GM10248 (cell line): ENCODE results near the gene CAMK2B.

ENCODE experiments used
- CTCF ChIA-PET: fragments of 300-600 bp; sonication (Branson Sonifier 250); formaldehyde crosslinking; extraction: SDS; loops from one replicate; lab custom pipeline; 2021; ENCODE audit warnings: antibody characterized with exemption; lab: Yijun Ruan, JAX
- POLR2A ChIA-PET: fragments of 350-650 bp; sonication (Branson Sonifier 250); formaldehyde crosslinking; extraction: SDS; loops from one replicate; lab custom pipeline; 2020; ENCODE audit warnings: antibody characterized with exemption; lab: Yijun Ruan, JAX
- DNase-seq: peaks from one replicate; pipeline ENCODE4 v3.0.0; 2012; ENCODE audit errors: extremely low spot score
- CTCF ChIP-seq: IDR thresholded peaks from 2 replicates; pipeline ENCODE4 v1.5.1; 2012; ENCODE audit warnings: mild to moderate bottlenecking, low read depth; ENCODE audit errors: extremely low read depth, missing control alignments, control extremely low read depth

Gene CAMK2B

GRCh38 chr7:44239361-44239760 is 86.0 kb downstream of the CAMK2B start:
- no peak for TF ChIP-seq CTCF
- CTCF ChIA-PET = interaction anchor here (1.0 to 1.6 kb wide), 2 partner anchors 37 to 342 kb away, joined by 3 to 7 read pairs; no protein-coding TSS in a partner anchor
- DNase-seq = no peak
- POLR2A ChIA-PET = no interaction called here

GRCh38 chr7:44238116-44238695 is 87.2 kb downstream of the CAMK2B start:
- no peak for DNase-seq
- ChIA-PET POLR2A (interaction anchor here (0.5 kb wide), 2 partner anchors 41 to 310 kb away, joined by 3 to 5 read pairs; no protein-coding TSS in a partner anchor), CTCF (interaction anchor here (2.2 kb wide), 1 partner anchor 70 kb away, joined by 7 read pairs; no protein-coding TSS in a partner anchor)
- no peak for TF ChIP-seq CTCF

GRCh38 chr7:44237696-44238095 is 87.7 kb downstream of the CAMK2B start:
- ChIA-PET POLR2A (interaction anchor here (0.5 kb wide), 1 partner anchor 311 kb away, joined by 3 read pairs; no protein-coding TSS in a partner anchor), CTCF (interaction anchor here (1.3 to 2.2 kb wide), 2 partner anchors 70 to 240 kb away, joined by 3 to 7 read pairs; no protein-coding TSS in a partner anchor)
- no peak for TF ChIP-seq CTCF
- no peak for DNase-seq

GRCh38 chr7:44236333-44236728 is 89.1 kb downstream of the CAMK2B start:
- ChIA-PET POLR2A (no interaction called here), CTCF (interaction anchor here (0.8 to 2.2 kb wide), 5 partner anchors 22 to 329 kb away, joined by 3 to 7 read pairs (median 4); no protein-coding TSS in a partner anchor)
- no peak for DNase-seq

GRCh38 chr7:44235582-44236332 is 89.6 kb downstream of the CAMK2B start:
- TF ChIP-seq CTCF = no peak
- POLR2A ChIA-PET = no interaction called here
- CTCF ChIA-PET = interaction anchor here (0.9 to 2.2 kb wide), 3 partner anchors 22 to 72 kb away, joined by 3 to 7 read pairs (median 4); no protein-coding TSS in a partner anchor
- no peak for DNase-seq

More at GRCh38 chr7:44236333-44236728, 89.1 kb downstream of the CAMK2B start:
- no peak for TF ChIP-seq CTCF

- POLR2A ChIA-PET = no interaction called here
- no peak for DNase-seq
- TF ChIP-seq CTCF = no peak
- CTCF ChIA-PET = interaction anchor here (0.8 to 1.5 kb wide), 3 partner anchors 10 to 330 kb away, joined by 3 to 4 read pairs (median 3); no protein-coding TSS in a partner anchor
Measured at GRCh38 chr7:44235066-44235465, 90.3 kb downstream of the CAMK2B start.
